Thymus (tissue), 11 donors: ENCODE results near the gene HPS4. TPM values are rescaled to one million over a fixed set of nuclear protein-coding genes. Genes with fewer than 3 reads are reported as not detected.
A peak's percentile ranks its signal among the peaks of the same experiment; 100 is the strongest.

ENCODE experiments used
- DNase-seq, 9 donors: peaks; one replicate each; pipeline ENCODE4 v3.0.0-alpha.2; 2013; ENCODE audit warnings: low spot score in 9 of 9, low read depth in 6 of 9, missing footprints in 1 of 9
- H3K27ac ChIP-seq, 2 donors: one replicate each; pipeline ENCODE4 v1.5.1; 2013; ENCODE audit warnings: control low read depth in 1 of 2, low read depth in 1 of 2, low read length in 1 of 2, mild to moderate bottlenecking in 1 of 2, moderate library complexity in 1 of 2
- H3K27me3 ChIP-seq, 2 donors: one replicate each; pipeline ENCODE4 v1.5.1; 2013; ENCODE audit warnings: low read length in 1 of 2; ENCODE audit not compliant: control insufficient read depth in 2 of 2, insufficient read depth in 1 of 2
- H3K36me3 ChIP-seq, 2 donors: one replicate each; pipeline ENCODE4 v1.5.1; 2013; ENCODE audit warnings: low read length in 1 of 2, mild to moderate bottlenecking in 1 of 2, moderate library complexity in 1 of 2; ENCODE audit not compliant: control insufficient read depth in 2 of 2, insufficient read depth in 2 of 2
- H3K4me1 ChIP-seq, 2 donors: one replicate each; pipeline ENCODE4 v1.5.1; 2013; ENCODE audit warnings: low read length in 2 of 2; ENCODE audit not compliant: control insufficient read depth in 2 of 2, insufficient read depth in 2 of 2
- H3K4me3 ChIP-seq, 2 donors: one replicate each; pipeline ENCODE4 v1.5.1; 2013; ENCODE audit warnings: low read length in 2 of 2, control low read depth in 1 of 2, mild to moderate bottlenecking in 1 of 2
- H3K9me3 ChIP-seq, 2 donors: one replicate each; pipeline ENCODE4 v1.5.1; 2013; ENCODE audit warnings: low read length in 1 of 2, mild to moderate bottlenecking in 1 of 2; ENCODE audit not compliant: control insufficient read depth in 2 of 2, insufficient read depth in 1 of 2
- WGBS: extraction: QIAGEN DNeasy Blood & Tissue Kit; methylation state at CpG from one replicate; pipeline ENCODE4 v1.1.7; 2013; 5-methylcytosine and 5-hydroxymethylcytosine counted together
- polyA plus RNA-seq: library from polyadenylated mRNA; stranded (reverse); fragments of 200-250 nt; gene quantifications from one replicate; pipeline ENCODE4 v1.2.3, GENCODE V29; 2013
- total RNA-seq: library from RNA; stranded (reverse); fragments of 120-200 nt; gene quantifications from one replicate; pipeline ENCODE4 v1.2.4, GENCODE V29; 2013
- donor health status: healthy.

Gene HPS4
- total and polyA plus RNA-seq, 2 donors: 20.6 to 32.2 TPM

GRCh38 chr22:26432619-26433311 is 50.8 kb downstream of the HPS4 start:
- Histone ChIP-seq H3K4me1 (peaks cover 13 to 14% of the 10 kb centered on the region in 2 donors), H3K27ac (no peak overlapping the region), H3K4me3 (no peak overlapping the region)

GRCh38 chr22:26431261-26431995 is 52.2 kb downstream of the HPS4 start:
- peak in 1 of 9 donors; percentile 7 for DNase-seq
- peaks cover 0 to 4% of the 10 kb centered on the region in 2 donors for H3K9me3 ChIP-seq
- H3K4me3 ChIP-seq: no peak overlapping the region
- H3K27me3 ChIP-seq: peaks cover 7 to 23% of the 10 kb centered on the region in 2 donors
- H3K4me1 ChIP-seq: peaks cover 13 to 14% of the 10 kb centered on the region in 2 donors
- H3K27ac ChIP-seq: no peak overlapping the region
- WGBS: 97% methylated on average over 13 of the region's 13 CpGs
- H3K36me3 ChIP-seq: peaks cover 0 to 3% of the 10 kb centered on the region in 2 donors

More at GRCh38 chr22:26432619-26433311, 50.8 kb downstream of the HPS4 start:
- peaks cover 7 to 20% of the 10 kb centered on the region in 2 donors for H3K27me3 ChIP-seq
- peaks cover 0 to 3% of the 10 kb centered on the region in 2 donors for H3K36me3 ChIP-seq
- peak in 1 of 9 donors; percentile 21 for DNase-seq
- 83% methylated on average over 3 of the region's 3 CpGs for WGBS
- peaks cover 0 to 4% of the 10 kb centered on the region in 2 donors for H3K9me3 ChIP-seq

GRCh38 chr22:26430600-26430999 is 53.0 kb downstream of the HPS4 start:
- no peak for DNase-seq
- peaks cover 0 to 4% of the 10 kb centered on the region in 2 donors for H3K9me3 ChIP-seq
- 93% methylated on average over 2 of the region's 2 CpGs for WGBS
- H3K4me3 ChIP-seq: no peak overlapping the region
- peaks cover 0 to 3% of the 10 kb centered on the region in 2 donors for H3K36me3 ChIP-seq
- no peak overlapping the region for H3K27ac ChIP-seq
- peaks cover 7 to 27% of the 10 kb centered on the region in 2 donors for H3K27me3 ChIP-seq
- peaks cover 13 to 14% of the 10 kb centered on the region in 2 donors for H3K4me1 ChIP-seq

GRCh38 chr22:26429458-26430286 is 53.9 kb downstream of the HPS4 start:
- peak overlapping the region in 1 of 2 donors; percentile 83 for H3K4me3 ChIP-seq
- peak overlapping the region in 1 of 2 donors; percentile 47 for H3K27ac ChIP-seq

GRCh38 chr22:26428515-26429457 is 54.8 kb downstream of the HPS4 start, which contains the start of gene ASPHD2:
ASPHD2 (plus strand) TSS chr22:26429260; CDS start chr22:26433616, 4,356 bp downstream.
- peaks cover 7 to 27% of the 10 kb centered on the region in 2 donors for H3K27me3 ChIP-seq
- H3K4me1 ChIP-seq: peaks cover 13 to 14% of the 10 kb centered on the region in 2 donors
- peaks cover 0 to 3% of the 10 kb centered on the region in 2 donors for H3K36me3 ChIP-seq
- DNase-seq: peak; percentile 66 to 91 (median 74)
- H3K27ac ChIP-seq: peak within 1 kb of the TSS; percentile 93 to 98
- under 1% methylated on average over 96 of the region's 96 CpGs for WGBS
- H3K9me3 ChIP-seq: peaks cover 0 to 4% of the 10 kb centered on the region in 2 donors
- peak within 1 kb of the TSS; percentile 83 for H3K4me3 ChIP-seq

More at GRCh38 chr22:26429458-26430286, 53.9 kb downstream of the HPS4 start:
- peaks cover 7 to 27% of the 10 kb centered on the region in 2 donors for H3K27me3 ChIP-seq
- peaks cover 0 to 4% of the 10 kb centered on the region in 2 donors for H3K9me3 ChIP-seq
- DNase-seq: peak in 1 of 9 donors; percentile 9
- 11% methylated on average over 50 of the region's 50 CpGs for WGBS
- H3K4me1 ChIP-seq: peaks cover 13 to 14% of the 10 kb centered on the region in 2 donors
- H3K36me3 ChIP-seq: peaks cover 0 to 3% of the 10 kb centered on the region in 2 donors

- Histone ChIP-seq H3K27ac (no peak overlapping the region), H3K4me3 (no peak overlapping the region), H3K4me1 (peaks cover 13 to 14% of the 10 kb centered on the region in 2 donors), H3K27me3 (peaks cover 7 to 27% of the 10 kb centered on the region in 2 donors), H3K36me3 (no peaks in the 10 kb centered on the region), H3K9me3 (peaks cover 1 to 4% of the 10 kb centered on the region in 2 donors)
- no peak for DNase-seq
Observed at GRCh38 chr22:26426924-26427323, 56.7 kb downstream of the HPS4 start.

GRCh38 chr22:26418620-26419019 is 65.0 kb downstream of the HPS4 start:
- H3K4me3 ChIP-seq: no peak overlapping the region
- peaks cover 0 to 6% of the 10 kb centered on the region in 2 donors for H3K27me3 ChIP-seq
- no peak overlapping the region for H3K27ac ChIP-seq
- H3K9me3 ChIP-seq: peaks cover 0 to 1% of the 10 kb centered on the region in 2 donors
- no peak for DNase-seq
- no peaks in the 10 kb centered on the region for H3K36me3 ChIP-seq
- no peaks in the 10 kb centered on the region for H3K4me1 ChIP-seq
- 80% methylated on average over 3 of the region's 3 CpGs for WGBS

- Histone ChIP-seq H3K9me3 (no peaks in the 10 kb centered on the region), H3K36me3 (no peaks in the 10 kb centered on the region), H3K4me3 (no peak overlapping the region), H3K27ac (no peak overlapping the region), H3K27me3 (peaks cover 0 to 6% of the 10 kb centered on the region in 2 donors), H3K4me1 (no peaks in the 10 kb centered on the region)
- WGBS: 94% methylated on average over 3 of the region's 3 CpGs
- no peak for DNase-seq
Observed at GRCh38 chr22:26417406-26417805, 66.2 kb downstream of the HPS4 start.
